ENCODE results near the gene MBL2.

MBL2 gene

GRCh38 chr10:52771534-52772445, 794 bp downstream of the MBL2 start:
- no peak for DNase-seq

DNA sequence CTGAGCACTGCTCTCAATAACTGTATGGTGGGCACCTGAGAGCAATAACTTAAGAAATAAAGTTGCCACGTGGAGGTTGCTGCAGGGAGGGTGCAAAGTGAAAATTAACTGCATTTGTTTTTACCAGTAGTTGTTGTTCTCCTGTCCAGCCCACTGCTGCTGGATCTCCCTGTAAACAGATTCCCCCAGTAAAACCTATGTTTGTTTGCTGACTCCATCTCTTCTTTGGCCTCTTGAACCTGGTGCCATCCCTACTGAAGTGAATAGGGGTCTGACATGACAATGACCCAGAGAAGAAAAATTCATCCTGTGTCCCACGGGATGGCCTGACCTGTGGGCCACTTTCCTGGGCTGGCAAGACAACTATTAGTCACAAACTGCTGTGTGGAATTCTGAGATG, 1.7 kb downstream of the MBL2 start:
- DNase-seq: no peak

GRCh38 chr10:52769966-52770365, 2.6 kb downstream of the MBL2 start:
- no peak for DNase-seq

DNA sequence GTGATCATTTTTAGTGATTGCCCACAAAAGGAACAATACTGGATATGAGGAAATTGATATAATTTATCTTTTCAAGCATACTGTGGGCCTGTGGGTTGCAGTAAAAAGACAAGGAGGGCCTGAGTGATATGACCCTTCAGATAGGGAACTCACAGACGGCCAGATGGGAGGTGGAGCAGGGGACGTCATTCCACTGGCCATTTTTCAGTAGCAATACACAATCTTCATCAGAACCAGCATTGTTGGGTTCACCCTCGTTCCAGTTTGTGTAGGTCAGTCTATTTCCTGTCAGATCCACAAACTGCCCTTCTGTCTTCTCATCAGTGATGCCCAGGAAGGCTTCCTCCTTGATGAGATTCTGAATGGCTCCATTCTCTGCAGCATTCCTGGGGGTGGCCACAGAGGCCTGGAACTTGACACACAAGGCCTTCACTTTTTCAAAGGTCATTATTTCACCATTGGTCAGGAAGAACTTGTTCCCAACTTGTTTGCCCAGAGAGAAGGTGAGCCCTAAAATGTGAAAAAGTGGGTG, 4.5 kb downstream of the MBL2 start:
- DNase-seq: no peak

DNA sequence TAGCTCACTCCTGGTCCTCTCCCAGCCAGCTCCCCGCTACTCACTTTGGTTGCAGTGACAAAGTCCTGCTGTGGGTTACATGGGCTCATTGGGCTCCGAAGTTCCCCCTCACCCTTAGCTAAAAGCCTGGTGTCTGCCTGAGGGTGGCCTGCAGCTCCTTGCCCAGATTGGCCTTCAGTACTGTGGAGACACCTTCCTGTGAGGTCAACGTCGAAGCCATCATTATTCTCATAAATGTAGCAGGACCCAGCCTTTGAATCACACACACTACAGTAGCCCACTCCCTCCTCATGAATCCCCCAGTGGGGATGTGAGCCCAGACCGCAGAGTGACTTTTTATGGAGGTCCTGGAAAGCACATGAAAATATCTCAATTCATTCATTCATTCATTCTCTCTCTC, 10.5 kb downstream of the MBL2 start:
- DNase-seq: no peak

DNA sequence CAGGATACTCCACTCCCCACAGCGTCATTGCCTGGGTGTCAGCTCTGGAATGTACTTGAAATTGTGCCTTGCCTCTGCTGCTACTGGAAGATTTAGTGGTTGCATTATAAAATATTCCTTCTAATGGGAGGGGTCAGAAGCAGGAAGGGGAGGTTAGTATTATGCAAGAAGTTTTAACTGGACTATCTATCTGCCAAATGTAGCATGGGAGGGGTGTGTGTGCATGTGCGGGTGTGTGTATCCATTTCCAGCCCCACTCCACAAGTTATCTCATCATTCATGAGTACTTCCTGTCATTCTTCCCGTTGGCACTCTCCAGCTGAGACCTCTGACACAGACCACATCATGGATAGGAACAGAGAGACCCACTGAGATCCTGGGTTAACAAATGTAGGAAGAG, 13.4 kb downstream of the MBL2 start:
- no peak for DNase-seq

GRCh38 chr10:52758406-52758805, 14.2 kb downstream of the MBL2 start:
- DNase-seq: no peak

GRCh38 chr10:52757773-52758172, 14.8 kb downstream of the MBL2 start:
- DNase-seq: no peak

- DNase-seq: no peak
These were observed 15.6 kb downstream of the MBL2 start for GRCh38 chr10:52756966-52757365.

DNA sequence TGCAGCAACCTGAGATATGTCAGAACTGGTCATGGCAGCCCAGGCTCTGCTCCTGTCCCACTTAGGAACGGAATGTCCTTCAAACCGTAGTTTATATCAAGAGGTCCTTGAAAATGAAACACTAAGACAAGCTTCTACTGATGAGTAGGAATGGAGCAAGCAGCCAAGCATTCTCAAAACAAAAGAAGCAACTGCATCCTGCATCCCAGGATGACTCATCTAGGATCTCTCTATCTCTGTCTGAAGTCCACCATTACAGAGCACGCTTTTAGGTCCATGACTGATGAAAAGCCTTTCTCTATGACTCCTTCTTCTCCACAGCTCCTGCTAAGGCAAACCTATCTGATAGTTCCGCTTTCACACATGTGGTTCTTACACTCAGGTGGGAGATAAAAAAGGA, 16.3 kb downstream of the MBL2 start:
- no peak for DNase-seq

DNA sequence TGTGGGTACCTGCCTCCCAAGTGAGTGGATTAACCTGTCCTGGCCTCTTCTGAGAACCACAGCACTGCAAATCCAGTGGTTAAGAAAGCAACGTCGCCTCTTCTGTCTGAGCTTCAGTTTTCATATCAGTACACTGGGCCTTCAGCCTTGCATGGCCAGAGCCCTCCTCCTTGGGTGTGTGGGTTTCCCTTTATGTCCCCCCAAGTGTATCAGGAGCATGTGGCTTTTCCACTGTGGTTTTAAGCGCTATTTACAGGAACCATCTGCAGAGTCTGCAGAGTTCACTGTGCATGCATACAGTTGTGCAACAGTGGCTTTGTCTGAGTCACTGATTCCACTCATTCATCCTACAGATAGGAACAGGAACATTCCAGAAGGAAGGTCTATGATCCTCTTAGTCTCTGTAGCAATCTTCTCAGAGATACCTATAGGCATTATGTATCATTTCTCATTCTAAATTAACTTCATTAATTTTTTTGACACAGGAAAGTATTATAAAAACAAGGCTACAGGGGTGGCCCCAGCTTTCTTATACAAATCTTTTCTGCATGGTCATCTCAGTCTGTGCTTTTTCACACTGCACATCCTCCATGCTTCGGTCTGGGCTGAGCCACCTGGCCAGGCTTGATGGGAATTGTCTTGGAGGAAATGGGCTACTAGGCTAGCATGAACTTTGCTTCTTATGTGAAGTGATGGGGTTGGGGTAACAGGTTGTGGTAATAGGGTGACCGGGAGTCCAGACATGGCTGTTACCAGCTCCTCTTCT, 17.1 kb downstream of the MBL2 start:
- no peak for DNase-seq

DNA sequence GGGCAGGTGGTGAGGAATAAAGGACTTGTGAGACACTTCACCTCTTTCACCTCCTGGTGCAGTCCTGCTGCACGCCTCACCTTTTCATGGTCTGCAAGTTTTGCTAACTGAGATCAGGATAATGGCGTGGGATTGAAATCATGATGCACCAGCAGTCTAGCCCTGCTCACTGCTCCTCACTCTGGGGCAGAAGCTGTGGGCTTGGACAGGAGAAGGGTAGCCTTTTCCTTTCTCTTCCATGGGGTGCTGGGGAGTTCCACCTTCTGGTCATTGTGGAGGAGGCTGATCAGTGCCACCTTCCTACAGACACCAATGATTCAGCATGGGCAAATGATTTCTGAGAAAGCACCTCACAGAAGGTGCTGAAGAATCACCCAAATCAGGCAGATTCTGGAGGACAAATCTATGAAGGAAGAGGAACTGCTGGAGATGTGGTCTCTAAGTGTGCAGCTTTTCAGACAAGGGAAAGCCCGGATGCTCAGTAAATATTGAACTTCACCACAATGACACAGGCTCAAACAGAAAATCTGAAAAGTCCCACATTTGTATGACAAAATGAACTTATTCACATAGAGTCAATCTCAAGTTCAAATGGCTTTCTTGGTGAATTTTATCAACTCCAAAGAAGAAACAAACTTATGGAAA, 19.7 kb downstream of the MBL2 start:
- no peak for DNase-seq

DNA sequence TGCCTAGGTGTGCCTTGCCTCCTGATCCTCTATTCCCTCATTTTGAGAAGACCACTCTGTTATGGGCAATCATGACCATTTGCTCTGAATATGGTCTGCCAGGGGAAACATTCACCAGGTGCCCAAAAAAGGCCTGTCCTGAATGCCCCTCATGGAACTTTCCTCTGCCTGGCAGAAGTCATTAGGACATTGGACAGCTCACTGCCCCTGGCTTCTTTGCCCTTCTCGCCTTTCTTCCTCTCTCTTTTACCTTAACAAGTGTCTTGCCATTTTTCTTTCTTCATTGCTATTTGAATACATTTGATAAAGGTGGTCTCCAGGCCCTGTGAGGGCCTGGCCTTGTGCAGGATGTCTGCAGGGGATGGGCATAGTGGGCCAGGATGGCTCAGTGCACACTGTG, 20.3 kb downstream of the MBL2 start:
- no peak for DNase-seq

GRCh38 chr10:52751337-52751736, 21.2 kb downstream of the MBL2 start:
- DNase-seq: no peak

DNA sequence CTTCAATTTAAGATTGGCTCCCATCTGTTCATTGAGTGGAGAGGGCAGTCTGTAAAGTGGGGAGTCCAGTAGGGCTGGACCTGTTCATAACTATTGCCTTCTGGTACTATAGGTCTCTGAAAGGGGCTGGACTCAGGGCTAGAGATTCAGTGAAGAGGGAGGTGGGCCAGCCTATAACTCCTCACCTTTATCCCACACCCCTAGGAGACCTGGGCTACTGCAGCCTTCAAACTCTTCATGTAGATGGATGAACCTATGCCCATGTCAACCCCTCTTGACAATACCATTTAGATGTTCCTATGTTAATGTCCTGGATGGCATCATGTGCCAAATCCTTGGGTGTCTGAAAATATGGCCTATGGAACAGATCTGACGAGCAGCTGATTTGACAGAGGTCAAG, 22.0 kb downstream of the MBL2 start:
- no peak for DNase-seq

- no peak for DNase-seq
These were observed 24.9 kb downstream of the MBL2 start for GRCh38 chr10:52747694-52748093.

GRCh38 chr10:52746169-52746568, 26.4 kb downstream of the MBL2 start:
- no peak for DNase-seq

DNA sequence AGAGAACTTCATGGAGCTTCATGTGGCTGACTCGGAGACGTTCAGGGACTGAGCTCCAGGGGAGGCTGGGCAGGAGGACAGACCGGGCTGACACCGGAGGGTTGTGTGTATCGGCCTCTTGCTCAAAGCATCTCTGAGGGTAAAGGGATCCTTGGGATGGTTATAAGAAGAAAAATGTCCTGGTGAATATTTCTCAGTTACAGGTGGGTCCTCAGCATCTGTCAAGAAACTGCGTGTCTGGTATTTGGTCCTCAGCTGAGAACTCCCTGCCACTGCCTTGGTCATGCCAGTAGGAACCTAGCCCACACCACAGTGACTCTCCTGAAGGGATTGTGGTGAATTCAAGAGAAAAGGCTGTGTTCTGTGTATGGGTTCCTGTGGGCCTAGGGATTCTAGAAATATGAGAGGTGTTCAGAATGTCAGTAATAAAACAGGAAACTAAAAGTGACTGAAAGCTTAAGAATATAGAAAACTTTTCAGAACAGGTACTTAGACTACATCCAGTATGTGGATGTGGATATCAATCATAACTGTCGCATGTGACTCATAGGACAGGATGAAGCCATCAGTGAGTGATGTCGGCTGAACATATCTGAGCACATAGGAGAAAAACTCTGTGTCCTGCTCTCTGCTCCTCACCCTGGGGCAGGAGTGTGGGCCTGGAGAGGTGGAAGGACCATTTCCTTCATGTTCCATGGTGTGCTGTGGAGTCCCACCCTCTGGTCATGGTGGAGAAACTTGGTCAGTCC, 28.4 kb downstream of the MBL2 start:
- DNase-seq: no peak

GRCh38 chr10:52742731-52743130, 29.9 kb downstream of the MBL2 start:
- DNase-seq: no peak

GRCh38 chr10:52741851-52742250, 30.7 kb downstream of the MBL2 start:
- DNase-seq: no peak

DNA sequence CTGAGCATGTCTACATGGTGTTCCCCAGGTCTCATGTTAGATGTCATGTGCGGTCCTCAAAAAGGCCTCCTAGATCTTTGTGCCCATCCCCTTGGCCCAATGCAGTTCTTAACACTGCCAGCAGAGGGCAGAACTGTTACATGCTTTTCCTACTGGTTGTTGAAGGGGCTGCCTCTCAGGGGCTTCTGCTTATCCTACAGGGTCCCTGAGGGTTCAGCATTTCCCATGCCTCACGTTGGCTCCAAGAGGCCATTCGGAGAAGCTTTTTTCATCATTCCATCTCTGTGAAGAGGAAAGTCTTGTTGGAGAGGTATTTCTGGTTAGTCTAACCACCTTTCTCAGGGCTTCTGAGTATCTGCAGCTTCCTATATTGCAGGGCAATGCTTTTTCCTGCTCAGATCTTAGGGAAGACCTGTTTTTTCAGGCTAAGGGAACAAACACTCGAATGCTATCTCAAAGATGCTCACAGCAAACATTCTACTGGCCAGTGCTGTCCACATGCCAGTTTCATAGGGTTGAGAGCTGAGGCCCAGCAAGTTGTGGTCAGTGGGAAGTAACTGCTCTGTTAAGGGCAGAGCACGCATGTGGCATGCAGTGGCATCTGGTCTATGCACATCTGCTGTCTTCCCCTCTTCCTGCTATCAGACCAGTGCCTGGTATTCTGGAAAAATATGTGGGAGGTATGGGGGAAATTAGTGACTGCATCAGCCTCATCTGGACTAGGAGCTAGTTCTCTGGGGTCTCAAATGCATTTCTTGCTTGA, 31.5 kb downstream of the MBL2 start:
- peak; percentile 40 to 53 for DNase-seq

DNA sequence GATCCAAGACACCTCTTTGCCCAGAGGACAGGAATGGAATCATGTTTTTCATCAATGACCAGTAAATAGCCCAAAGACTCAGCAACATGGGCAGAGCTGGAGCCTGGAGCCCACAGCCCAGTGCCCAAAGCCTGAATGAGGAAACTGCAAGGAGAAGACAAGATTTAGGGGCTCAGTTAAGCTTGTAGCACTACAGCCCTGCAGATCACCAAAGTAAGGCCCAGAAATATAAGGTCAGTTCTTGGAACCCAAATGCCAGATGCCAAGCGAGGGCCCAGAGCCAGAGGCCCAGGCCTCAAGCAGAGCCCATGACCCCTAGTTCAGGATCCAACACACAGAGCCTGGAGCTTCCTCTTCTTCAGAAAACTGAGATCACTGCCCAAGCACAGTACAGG, 32.4 kb downstream of the MBL2 start:
- no peak for DNase-seq

Data from activated CD4-positive, alpha-beta T cell treated with anti-CD3 and anti-CD28 coated beads, Interleukin-2, amount 50 U/mL, for 48 hours (primary cell).